Heart left ventricle (tissue), 13 donors: Measurements from ENCODE around the gene HHATL.

Source experiments
- CTCF ChIP-seq, 12 donors: fragments of 200-600 bp; sonication (generic) in 4 of 12; IDR thresholded peaks; one replicate each; pipeline versions ENCODE4 v1.5.0 to v1.8.0; 2018 to 2022; ENCODE audit warnings: antibody characterized with exemption in 12 of 12, mild to moderate bottlenecking in 5 of 12
- POLR2A ChIP-seq, 2 donors: fragments of 450-650 bp; IDR thresholded peaks; one replicate each; pipeline ENCODE4 v1.6.1; 2017; ENCODE audit warnings: antibody characterized with exemption in 2 of 2, mild to moderate bottlenecking in 2 of 2, moderate library complexity in 2 of 2
- donor health status: ischemic (EF 13 %, LVEDD 7.1; RV severe dilation, severe dysfunction).
- donor health status: DM: no; HTN: yes; CAD: no.
- donor health status: DM: no; HTN: no; CAD: no.
- donor health status: ischemic (EF 25% LVEDD 6.9; RV normal size, moderate dysfunction).
- donor health status: ischemic (EF 25% LVEDD 5.7; RV mildly dilated, moderate dysfunction).
- donor health status: ischemic (EF 35%, LVEDD 5.7; RV mildly dilated, moderate dysfunction).
- donor health status: nonischemic (EF 11% LVEDD 7.7; RV severe dilation, severe dysfunction).
- donor health status: DM: yes; HTN: yes; CAD: no.
- donor health status: PGD.
- donor health status: ischemic (EF 29% LVEDD 5.4; RV normal size, mild dysfunction).
- donor health status: nonischemic (EF 23%, LVEDD 6.1; RV moderate dilation, normal function).

GRCh38 chr3:42731476-42732195 is 29.0 kb upstream of the HHATL start:
- no peak for TF ChIP-seq CTCF (IDR thresholded peaks at IDR 0.05)
- TF ChIP-seq POLR2A (IDR thresholded peaks at IDR 0.05) = no peak
